Hepatocyte (in vitro differentiated cells): ENCODE results near the gene RCAN2.

Experiments
- CTCF ChIP-seq: fragments of 200-600 bp; sonication (generic); IDR thresholded peaks from 2 replicates; pipeline ENCODE4 v1.5.1; 2016; ENCODE audit warnings: antibody characterized with exemption, mild to moderate bottlenecking; ENCODE audit not compliant: poor library complexity
- EZH2phosphoT487 ChIP-seq: fragments of 200-600 bp; sonication (generic); IDR thresholded peaks from one replicate; pipeline ENCODE4 v1.6.1; 2018; ENCODE audit warnings: antibody characterized with exemption, mild to moderate bottlenecking, low read depth, moderate library complexity; ENCODE audit not compliant: unreplicated experiment, severe bottlenecking

GRCh38 chr6:46443623-46444022, 47.6 kb downstream of the RCAN2 start:
- TF ChIP-seq CTCF (no peak), EZH2phosphoT487 (no peak)
